COLO668 (cell line): ENCODE data around the gene LCN2.

ENCODE experiments used
- DNase-seq: peaks from one replicate; lab custom pipeline; 2025; ENCODE audit not compliant: unreplicated experiment; lab: John Stamatoyannopoulos, UW

LCN2 gene

DNA sequence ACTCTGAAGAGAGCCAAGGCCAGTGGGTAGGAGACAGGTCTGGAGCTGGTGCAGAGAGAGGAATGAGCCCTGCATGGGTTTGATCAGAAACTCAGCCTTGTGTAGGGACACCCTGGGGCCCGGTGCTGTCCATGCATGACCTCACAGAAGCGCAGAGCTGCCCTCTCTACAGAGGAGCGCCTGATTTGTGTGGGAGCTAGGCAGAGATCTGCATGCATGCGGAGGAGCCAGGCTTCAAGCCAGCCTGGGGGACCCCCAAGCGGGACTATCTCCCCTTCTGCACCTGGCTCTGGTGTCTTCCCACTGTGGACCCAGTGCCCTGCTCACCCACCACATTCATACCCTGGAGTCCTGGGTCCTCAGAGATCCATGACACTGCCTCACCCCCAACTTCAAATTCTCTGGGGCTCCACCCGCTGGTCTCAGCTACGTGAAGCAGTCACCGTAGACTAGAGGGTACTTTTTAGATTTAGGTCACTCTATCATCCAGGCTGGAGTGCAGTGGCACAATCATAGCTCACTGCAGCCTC is 2.6 kb upstream of the LCN2 start:
- DNase-seq, result no peak

DNA sequence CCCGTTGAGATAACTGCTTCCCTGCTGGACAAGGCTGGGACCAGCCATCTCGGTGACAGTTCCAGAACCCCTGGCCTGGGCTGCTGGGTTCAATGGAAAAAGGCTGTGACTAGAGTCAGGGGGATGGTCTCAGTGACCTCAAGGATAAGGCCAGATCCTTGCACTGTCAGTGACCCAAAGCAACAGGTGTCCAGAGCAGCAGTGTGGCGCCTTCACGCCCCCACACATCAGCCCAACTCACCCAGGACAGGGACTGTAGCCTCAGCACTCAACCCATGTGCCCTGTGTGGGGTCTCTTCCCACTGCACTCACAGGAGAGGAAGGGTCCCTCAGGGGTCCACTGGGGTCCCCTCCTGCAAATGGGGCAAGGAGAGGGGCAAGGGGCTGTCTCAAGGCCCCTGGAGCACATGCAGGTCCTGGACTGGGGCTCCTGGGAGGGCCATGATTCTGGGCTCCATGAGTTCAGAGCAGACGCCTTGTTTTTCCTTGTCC is 698 bp upstream of the LCN2 start:
- DNase-seq, result no peak

DNA sequence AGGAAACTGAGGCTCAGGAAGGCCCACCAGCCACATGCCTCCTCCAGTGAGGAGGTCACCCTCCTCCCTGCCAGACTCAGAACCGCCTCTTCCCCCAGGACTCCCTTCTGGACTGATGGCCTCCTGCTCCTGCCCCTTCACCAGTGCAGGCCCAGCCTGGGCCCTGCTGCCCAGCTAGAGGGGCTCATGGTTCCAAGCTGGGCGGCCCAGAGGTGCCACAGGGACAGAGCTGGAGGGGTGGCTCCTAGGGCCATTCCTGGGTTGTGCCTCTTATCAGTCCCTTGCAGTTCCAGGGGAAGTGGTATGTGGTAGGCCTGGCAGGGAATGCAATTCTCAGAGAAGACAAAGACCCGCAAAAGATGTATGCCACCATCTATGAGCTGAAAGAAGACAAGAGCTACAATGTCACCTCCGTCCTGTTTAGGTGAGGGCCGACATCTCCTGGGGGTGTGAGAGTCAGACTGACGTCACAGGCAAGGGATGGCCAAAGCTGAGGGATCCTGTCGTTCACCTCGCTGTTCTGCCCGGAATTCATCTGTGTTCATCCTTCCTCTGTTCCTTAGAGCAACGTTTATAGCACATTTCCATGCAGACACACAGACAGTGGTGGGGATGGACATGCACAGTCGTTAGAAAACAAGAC is 819 bp downstream of the LCN2 start:
- DNase-seq, result no peak

DNA sequence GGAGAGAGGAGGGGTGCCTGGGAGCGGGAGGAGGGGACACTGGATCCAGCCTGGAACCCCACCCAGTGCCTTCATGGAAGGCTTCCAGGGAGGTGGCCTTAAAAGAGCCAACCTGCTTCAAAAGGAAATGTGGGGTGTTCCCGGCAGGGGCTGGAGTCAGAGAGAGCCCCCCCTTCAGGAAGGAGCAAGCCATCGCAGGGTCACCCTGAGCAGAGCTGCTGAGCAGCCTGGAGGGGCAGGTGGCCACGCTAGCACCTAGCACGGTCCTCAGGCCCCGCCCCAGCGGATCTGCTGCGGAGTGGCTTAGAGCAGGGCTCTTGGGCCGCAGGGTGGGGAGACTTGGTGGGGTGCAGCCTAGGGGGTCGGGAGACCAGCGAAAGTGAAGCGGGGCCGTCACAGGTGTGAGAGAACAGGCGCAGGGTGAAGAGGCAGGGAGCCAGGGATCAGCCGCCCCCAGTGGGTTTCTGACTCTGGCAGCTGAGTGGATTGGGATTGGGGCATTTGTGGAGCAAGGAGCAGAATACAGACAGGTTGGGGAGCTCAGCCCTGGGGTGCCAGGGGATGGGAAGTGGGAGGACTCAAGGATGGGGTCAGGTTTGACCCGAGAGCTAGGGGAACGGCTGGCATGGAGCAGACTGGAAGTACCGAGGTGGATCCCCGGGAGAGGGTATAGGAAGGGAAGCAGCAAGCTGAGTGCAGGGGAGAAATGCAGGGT is 1.5 kb downstream of the LCN2 start:
- DNase-seq, result peak; percentile 61

DNA sequence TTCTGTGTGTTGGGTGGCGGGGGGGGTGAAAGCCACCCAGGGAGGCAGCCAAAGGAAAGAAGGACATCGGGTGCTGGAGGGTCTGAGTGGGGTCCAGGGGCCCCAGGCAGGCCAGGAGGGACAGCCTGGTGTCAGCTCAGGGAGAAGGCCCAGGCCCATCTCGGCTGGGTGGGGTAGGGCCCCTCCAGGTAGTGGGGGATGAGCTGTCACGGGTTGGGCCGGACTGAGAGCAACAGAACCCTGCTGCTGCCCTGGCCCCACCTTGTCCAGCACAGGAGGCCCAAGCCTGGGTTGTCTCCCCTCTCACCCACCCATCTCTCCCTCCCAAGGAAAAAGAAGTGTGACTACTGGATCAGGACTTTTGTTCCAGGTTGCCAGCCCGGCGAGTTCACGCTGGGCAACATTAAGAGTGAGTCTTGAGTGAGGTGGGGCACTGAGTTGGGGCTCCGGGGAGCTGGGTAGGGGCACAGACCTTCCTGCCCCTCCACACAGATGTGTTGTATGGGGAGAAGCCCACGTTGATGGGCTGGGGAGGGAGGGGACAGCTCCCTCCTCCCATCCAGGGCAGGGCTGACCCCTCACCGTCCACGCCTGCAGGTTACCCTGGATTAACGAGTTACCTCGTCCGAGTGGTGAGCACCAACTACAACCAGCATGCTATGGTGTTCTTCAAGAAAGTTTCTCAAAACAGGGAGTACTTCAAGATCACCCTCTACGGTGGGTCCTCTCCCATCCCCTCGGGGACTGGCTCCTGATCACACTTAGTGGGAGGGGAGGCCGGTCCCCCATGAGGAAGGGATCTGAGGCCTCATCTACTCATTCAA is 2.3 kb downstream of the LCN2 start:
- DNase-seq, result no peak

DNA sequence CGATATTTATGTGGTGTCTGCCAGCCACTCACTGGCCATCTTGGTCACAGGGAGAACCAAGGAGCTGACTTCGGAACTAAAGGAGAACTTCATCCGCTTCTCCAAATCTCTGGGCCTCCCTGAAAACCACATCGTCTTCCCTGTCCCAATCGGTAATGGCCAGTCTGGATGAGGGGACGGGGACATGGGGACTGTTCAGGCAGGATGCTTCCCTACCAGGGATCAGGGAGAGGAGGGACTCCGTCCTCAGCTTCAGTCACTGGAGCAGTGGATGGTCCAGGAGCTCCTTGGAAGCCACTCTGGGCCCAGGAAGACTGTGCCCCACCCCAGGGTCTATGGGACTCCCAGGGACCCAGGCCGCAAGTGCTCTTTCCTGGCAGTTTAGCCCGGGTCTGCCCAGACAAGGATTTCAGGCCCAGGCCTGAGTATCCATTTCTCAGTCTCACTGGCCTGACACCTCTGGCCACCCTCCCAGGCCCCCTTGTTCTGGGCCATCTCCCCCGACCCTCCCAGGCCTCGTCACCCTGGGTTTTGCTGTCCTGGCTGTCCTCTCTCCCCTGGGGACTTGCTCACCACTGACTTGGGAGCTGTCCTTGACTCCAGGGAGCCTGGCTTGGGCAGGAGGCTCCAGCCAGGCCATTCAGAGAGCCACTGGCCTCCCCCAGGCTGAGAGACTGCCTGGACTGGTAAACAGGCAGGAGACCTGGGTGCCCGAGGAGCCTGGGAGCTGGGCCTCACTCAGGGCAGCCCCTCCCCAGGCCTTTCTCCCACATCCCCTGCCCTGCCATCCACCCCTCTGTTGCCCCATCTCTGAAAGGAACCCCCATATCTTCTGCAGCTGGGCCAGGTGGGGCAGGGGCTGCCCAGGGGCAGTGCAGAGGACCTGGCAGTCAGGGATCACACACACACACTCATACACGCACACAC is 3.1 kb downstream of the LCN2 start:
- DNase-seq, result no peak

DNA sequence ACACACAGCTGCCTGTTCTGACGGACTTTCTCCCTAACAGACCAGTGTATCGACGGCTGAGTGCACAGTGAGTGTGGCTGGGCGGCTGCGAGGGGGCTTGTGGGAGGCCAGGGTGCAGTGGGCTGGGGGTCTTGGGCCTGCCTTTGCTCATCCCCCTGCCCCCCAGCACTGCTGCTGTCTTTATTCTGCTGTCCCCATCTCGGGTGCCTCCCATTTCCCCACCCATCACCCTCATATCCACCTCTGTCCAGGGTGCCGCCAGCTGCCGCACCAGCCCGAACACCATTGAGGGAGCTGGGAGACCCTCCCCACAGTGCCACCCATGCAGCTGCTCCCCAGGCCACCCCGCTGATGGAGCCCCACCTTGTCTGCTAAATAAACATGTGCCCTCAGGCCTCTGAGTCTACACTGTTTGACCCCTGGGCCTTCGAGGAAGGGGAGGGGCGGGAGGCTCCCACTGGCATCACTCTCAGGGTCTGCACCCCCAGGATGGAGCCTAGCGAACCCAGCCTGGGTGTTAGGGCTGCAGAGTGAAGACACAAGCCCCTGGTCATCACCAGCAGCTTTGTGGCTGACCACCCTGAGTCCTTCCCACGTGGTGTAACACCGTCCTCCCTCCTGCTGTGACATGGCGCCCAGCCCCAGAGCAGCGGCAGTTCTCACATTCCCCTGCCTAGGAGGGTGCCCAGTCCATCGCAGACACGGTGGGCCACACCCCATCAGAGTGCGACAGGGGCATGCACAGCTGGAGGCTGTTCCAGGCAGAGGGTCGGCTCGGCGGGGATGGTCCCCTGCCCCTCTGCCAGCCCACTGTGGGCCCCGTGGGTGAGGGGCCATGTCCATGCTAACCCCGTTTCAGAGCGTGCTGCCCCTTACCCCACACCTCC is 4.0 kb downstream of the LCN2 start:
- DNase-seq, result no peak

DNA sequence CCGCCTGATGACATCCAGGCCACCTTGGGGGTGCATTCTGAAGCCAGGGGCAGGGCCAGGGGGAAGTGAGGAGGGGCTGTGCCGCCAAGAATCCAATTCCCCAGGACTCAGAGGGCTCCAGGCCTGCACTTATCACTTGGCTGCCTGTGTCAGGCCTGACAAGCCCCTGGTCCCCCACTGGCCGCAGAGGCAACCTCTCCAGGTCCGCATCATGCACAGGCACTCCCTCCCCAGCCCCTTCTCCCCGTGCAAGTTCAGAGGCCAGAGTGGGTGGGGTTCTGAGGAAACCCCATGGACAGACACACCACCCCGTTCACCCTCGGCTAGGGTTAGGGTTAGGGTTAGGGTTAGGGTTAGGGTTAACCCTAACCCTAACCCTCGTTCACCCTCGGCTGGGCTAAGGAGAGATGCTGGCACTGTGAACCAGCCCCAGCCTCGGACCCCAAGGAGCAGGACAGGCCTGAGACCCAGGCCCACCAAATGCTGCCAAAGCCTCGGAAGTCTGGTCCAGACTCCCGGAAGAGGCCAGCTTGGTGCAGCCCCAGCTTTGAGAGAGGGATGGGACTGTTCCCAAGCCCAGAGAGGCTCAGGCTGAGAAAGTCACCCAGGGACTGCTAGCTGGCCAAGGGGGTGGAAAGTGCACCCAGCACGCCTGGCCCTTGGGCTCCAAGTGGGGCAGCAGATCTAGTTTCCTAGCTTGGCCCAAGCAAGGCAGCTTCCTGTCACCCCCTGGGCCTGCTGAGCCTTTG is 4.9 kb downstream of the LCN2 start:
- no peak for DNase-seq

DNA sequence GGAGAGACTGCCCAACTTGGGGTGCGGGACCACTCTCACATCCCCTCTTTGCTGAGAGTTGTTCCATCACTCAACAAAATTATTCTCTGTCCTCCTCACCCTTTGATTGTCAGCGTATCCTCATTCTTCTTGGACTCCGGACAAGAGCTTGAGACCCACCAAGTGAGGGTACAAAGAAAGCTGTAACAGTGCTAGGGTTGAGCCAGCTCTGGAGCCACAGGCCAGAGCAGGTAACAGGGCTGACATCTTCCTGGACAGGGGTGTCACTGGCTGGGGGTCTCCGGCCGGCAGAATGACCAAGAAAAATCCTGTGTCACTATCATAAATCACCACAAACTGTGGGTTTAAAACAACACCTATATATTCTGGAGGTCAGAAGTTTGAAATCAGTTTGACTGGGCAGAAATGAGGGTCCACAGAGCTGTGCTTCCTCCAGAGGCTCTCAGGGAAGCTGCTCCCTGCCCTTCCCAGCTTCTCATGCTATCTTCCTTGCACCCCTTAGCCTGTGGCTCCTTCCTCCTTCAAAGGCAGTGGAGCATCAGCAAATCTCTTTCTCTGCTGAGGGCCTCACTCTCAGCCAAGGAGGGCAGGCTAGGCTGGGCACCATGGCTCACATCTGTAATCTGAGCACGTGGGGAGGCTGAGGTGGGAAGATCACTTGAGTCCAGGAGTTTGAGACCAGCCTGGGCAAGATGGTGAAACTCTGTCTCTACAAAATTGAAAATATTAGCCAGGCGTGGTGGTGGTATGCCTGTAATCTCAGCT is 6.7 kb downstream of the LCN2 start:
- no peak for DNase-seq

DNA sequence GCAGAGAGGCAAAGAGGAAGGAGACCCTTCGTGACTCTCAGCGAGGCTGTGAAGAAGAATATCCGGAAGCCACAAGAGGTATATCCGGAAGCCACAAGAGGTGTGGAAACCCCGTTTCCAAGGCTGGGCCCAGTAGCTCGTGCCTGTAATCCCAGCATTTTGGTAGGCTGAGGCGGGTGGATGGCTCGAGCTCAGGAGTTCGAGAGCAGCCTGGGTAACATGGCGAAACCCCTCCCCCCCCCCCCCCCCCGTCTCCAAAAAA is 10.2 kb downstream of the LCN2 start:
- peak; percentile 67 for DNase-seq

DNA sequence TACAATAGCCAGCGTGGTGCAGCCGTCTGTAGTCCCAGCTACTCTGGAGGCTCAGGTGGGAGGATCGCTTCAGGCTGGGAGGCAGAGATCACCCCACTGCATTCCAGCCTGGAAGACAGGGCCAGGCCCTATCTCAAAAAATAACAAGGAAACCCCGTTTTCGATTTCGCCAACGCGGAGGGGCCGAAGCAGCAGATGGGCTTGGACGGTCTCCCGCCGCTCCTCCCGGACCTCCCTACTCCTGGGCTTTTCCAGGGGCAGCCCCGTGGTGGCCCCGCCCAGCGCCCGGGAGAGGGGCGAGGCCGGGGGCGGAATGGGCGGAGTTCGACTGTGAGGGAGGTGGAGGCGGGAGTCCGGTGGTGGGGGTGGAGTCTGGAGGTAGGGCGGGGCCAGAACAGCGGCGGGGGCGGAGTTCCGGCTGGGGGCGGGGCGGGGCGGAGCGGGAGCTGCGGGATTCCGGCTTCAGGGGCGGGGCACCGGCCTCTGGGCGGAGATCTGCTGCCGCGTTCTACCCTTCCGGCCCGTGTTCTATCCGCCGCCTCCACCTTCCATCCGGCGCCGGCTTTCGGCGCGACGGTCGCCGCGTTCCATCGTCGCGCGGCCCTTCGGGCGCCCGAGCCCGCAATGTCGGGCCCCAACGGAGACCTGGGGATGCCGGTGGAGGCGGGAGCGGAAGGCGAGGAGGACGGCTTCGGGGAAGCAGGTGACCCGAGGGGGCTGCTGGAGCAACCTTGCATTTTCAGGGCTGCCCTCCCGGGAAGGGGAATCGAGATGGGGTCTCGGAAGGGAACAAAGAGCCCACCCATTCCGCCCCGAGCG is 10.7 kb downstream of the LCN2 start, which contains the start of gene BBLN:
Gene BBLN, plus strand, starts transcription at position 482 of the 819 bp plus-strand sequence. Its CDS starts 143 bp downstream, at position 625.
- peak; percentile 96 for DNase-seq

DNA sequence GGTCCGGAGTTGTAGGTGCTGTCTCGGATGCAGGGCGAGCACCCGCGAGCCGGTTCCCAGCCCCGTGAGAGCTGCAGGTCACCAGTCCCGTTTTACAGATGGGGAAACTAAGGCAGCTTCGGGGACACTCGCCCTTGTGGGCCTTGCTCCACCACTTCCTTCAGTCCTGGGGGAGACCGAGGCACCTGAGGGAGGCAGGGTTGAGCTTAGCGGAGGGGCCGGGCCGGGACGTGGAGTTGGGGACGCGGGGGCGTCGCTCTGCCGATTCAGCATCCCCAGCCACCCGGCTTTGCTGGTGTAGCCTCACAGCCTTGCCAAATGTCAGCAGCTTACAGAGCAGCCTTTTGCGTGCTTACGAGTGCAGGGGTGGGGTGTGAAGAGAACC is 11.3 kb downstream of the LCN2 start:
- peak; percentile 42 for DNase-seq

DNA sequence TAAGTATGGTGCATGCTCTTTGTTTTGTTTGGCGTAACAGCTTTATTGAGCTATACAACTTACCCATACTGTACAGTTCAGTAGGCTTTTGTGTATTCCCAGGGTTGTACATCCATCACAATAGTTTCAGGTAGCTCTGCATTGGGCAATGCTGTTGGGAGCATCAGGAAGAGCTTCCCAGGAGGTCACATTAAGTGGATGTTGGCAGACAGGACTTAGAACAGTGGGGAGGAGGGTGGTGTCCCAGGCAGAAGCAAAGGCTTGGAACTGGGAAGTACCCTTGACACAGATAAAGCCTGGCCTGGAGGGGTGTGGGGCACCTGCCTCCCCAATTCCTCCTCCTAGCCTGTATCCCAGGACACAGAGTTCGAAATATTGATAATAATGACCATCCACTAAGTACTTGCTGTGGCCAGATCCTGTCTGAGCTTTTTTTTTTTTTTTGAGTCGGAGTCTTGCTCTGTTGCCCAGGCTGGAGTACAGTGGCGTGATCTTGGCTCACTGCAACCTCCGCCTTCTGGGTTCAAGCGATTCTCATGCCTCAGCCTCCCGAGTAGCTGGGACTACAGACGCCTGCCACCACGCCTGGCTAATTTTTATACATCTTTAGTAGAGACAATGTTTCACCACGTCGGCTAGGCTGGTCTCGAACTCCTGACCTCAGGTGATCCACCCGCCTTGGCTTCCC is 12.1 kb downstream of the LCN2 start:
- DNase-seq, result no peak

DNA sequence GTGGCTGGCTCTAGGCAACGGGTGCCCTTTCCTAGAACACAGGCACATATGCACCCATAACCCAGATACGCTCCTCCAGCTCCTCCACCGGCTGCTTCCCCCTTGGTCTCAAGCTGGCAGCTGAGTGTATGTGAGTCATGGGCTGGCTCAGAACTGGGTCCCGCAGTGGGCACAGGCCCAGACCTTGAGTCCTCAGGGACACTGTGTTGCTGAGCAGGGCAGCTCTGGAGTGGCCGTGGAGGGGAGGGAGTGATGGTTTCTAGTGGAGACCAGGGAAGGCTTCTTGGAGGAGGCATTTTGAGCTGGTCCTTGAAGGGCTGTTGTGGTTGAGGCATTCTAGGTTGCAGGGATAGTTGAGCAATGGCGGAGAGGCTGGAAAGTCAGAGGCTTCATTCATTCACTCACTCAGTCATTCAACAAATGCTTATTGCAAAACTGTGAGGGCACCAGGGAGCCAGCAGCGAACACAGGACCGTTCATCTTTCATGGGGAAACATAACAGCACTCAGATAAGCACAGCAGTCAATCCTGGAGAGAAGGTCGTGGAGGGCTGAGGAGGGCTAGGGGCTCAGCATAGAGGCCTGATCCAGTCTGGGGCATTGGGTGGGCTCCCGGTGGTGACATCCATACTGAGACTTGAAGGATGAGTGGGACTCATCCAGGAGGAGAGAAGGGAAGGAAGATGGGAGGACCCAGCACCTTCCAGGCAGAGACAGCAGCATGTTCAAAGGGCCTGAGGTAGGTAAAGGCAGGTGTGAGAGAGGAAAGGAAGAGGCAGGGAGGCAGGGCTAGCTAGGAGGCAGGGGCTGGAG is 13.2 kb downstream of the LCN2 start:
- no peak for DNase-seq

DNA sequence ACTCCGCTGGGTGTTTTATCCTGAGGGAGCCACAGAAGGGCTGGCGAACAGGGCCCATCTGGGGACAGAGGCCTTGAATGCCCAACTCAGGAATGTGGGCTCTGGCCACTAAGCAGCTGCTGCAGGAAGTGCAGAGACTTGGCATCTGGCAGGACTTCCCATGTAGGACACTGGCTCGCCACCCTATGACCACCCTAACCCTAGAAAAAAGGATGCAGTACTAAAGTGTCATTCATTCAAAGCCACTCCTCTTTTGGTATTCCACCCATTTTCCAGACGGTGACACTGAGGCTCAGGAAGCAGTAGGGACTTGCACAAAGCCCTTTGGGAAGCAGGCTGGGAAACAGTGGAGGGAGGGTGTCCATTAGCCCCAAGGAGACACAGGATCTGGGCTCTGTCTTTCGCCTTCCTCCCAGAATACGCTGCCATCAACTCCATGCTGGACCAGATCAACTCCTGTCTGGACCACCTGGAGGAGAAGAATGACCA is 13.8 kb downstream of the LCN2 start:
- no peak for DNase-seq
